PC-3 (cell line): ENCODE results near the gene PABPN1.

Experiments used
- CTCF ChIP-seq: fragments of 300-600 bp; sonication (generic); conservative IDR thresholded peaks from 2 replicates; pipeline ENCODE4 v1.5.1; 2017; ENCODE audit warnings: antibody characterized with exemption, low read depth, mild to moderate bottlenecking, low read length
- EZH2 ChIP-seq: fragments of 300-600 bp; sonication (generic); IDR thresholded peaks from one replicate; pipeline ENCODE4 v1.6.1; 2017; ENCODE audit warnings: antibody characterized with exemption, mild to moderate bottlenecking, low read length; ENCODE audit not compliant: unreplicated experiment
- EZH2phosphoT487 ChIP-seq: fragments of 300-600 bp; sonication (generic); IDR thresholded peaks from 2 replicates; pipeline ENCODE4 v1.6.1; 2018; ENCODE audit warnings: mild to moderate bottlenecking, antibody characterized with exemption, low read length, borderline replicate concordance

GRCh38 chr14:23370221-23370620 is 49.0 kb downstream of the PABPN1 start:
- TF ChIP-seq EZH2 (no peak), CTCF (no peak), EZH2phosphoT487 (no peak)
